MG63 (cell line): ENCODE data around the gene NPBWR2. TPM values are rescaled to one million over a fixed set of nuclear protein-coding genes. Genes with fewer than 3 reads are reported as not detected.

Source experiments
- DNase-seq: peaks from one replicate; pipeline ENCODE4 v3.0.0-alpha.2; 2020
- H3K27me3 ChIP-seq: fragments of 250-450 bp; sonication (Bioruptor Pico); 2 replicates; pipeline ENCODE4 v1.5.1; 2020; ENCODE audit warnings: mild to moderate bottlenecking, moderate library complexity
- H3K36me3 ChIP-seq: fragments of 250-450 bp; sonication (Bioruptor Pico); 2 replicates; pipeline ENCODE4 v1.5.1; 2020; ENCODE audit warnings: mild to moderate bottlenecking, moderate library complexity
- H3K4me3 ChIP-seq: fragments of 250-450 bp; sonication (Bioruptor Pico); 2 replicates; pipeline ENCODE4 v1.5.1; 2020; ENCODE audit warnings: mild to moderate bottlenecking, moderate library complexity
- H3K9me3 ChIP-seq: fragments of 250-450 bp; sonication (Bioruptor Pico); 2 replicates; pipeline ENCODE4 v1.5.1; 2020; ENCODE audit warnings: mild to moderate bottlenecking, moderate library complexity
- total RNA-seq: library from RNA; depleted of rRNA; stranded (reverse); fragments of >200 nt; shearing (Covaris generic); gene quantifications from 2 replicates; pipeline ENCODE4 v1.2.3, GENCODE V29; 2014; ENCODE audit warnings: low replicate concordance; rRNA removed

The NPBWR2 gene
- total RNA-seq, 1 experiment from 2014 or later = not detected

- H3K36me3 ChIP-seq = peaks cover 6% of the 10 kb centered on the region
- DNase-seq = peak; percentile 48
- H3K27me3 ChIP-seq = no peaks in the 10 kb centered on the region
- H3K4me3 ChIP-seq = peak overlapping the region; percentile 93
- H3K9me3 ChIP-seq = no peaks in the 10 kb centered on the region
Measured at GRCh38 chr20:64063389-64064144, 43.8 kb downstream of the NPBWR2 start.

- peak; percentile 99 for DNase-seq
- Histone ChIP-seq H3K9me3 (no peaks in the 10 kb centered on the region), H3K4me3 (peak within 1 kb of the TSS; percentile 93), H3K27me3 (no peaks in the 10 kb centered on the region), H3K36me3 (peaks cover 6% of the 10 kb centered on the region)
Measured at GRCh38 chr20:64062596-64063388, 44.6 kb downstream of the NPBWR2 start, which contains the start of gene TCEA2. Gene TCEA2 (plus strand): TSS chr20:64063198. CDS start chr20:64063313, 115 bp downstream.

- H3K4me3 ChIP-seq = peak overlapping the region; percentile 93
- no peak for DNase-seq
- no peaks in the 10 kb centered on the region for H3K9me3 ChIP-seq
- peaks cover 6% of the 10 kb centered on the region for H3K36me3 ChIP-seq
- no peaks in the 10 kb centered on the region for H3K27me3 ChIP-seq
Measured at GRCh38 chr20:64062276-64062595, 45.1 kb downstream of the NPBWR2 start.

GRCh38 chr20:64058536-64058935, 48.8 kb downstream of the NPBWR2 start:
- no peak for DNase-seq
- Histone ChIP-seq H3K4me3 (no peak overlapping the region), H3K36me3 (no peaks in the 10 kb centered on the region)

GRCh38 chr20:64057628-64058498, 49.5 kb downstream of the NPBWR2 start:
- H3K27me3 ChIP-seq = no peaks in the 10 kb centered on the region
- DNase-seq = peak; percentile 72
- no peak overlapping the region for H3K4me3 ChIP-seq
- no peaks in the 10 kb centered on the region for H3K36me3 ChIP-seq
- H3K9me3 ChIP-seq = no peaks in the 10 kb centered on the region

More at GRCh38 chr20:64058536-64058935, 48.8 kb downstream of the NPBWR2 start:
- Histone ChIP-seq H3K27me3 (no peaks in the 10 kb centered on the region), H3K9me3 (no peaks in the 10 kb centered on the region)

- Histone ChIP-seq H3K27me3 (no peaks in the 10 kb centered on the region), H3K9me3 (no peaks in the 10 kb centered on the region), H3K36me3 (no peaks in the 10 kb centered on the region), H3K4me3 (no peak overlapping the region)
- no peak for DNase-seq
Measured at GRCh38 chr20:64056889-64057627, 50.3 kb downstream of the NPBWR2 start.

- H3K27me3 ChIP-seq = no peaks in the 10 kb centered on the region
- no peaks in the 10 kb centered on the region for H3K36me3 ChIP-seq
- no peak overlapping the region for H3K4me3 ChIP-seq
- no peak for DNase-seq
- no peaks in the 10 kb centered on the region for H3K9me3 ChIP-seq
Measured at GRCh38 chr20:64056639-64056888, 50.8 kb downstream of the NPBWR2 start.

GRCh38 chr20:64055893-64056638, 51.3 kb downstream of the NPBWR2 start:
- H3K4me3 ChIP-seq = no peak overlapping the region
- no peaks in the 10 kb centered on the region for H3K27me3 ChIP-seq
- no peaks in the 10 kb centered on the region for H3K36me3 ChIP-seq
- no peak for DNase-seq
- no peaks in the 10 kb centered on the region for H3K9me3 ChIP-seq

- Histone ChIP-seq H3K27me3 (no peaks in the 10 kb centered on the region), H3K4me3 (no peak overlapping the region), H3K9me3 (no peaks in the 10 kb centered on the region), H3K36me3 (no peaks in the 10 kb centered on the region)
- no peak for DNase-seq
Measured at GRCh38 chr20:64055396-64055892, 51.9 kb downstream of the NPBWR2 start.

GRCh38 chr20:64053841-64054661, 53.3 kb downstream of the NPBWR2 start:
- H3K36me3 ChIP-seq = no peaks in the 10 kb centered on the region
- no peaks in the 10 kb centered on the region for H3K27me3 ChIP-seq
- no peak for DNase-seq
- H3K9me3 ChIP-seq = no peaks in the 10 kb centered on the region
- H3K4me3 ChIP-seq = no peak overlapping the region

Other genes starting within 250 kb of the NPBWR2 start
- not detected in 2 replicates for gene ABHD16B, start 246.1 kb downstream of the NPBWR2 start, total RNA-seq
- 185 and 192 TPM in 2 replicates for gene TPD52L2, start 242.3 kb downstream of the NPBWR2 start, total RNA-seq
- 69.3 and 92.0 TPM in 2 replicates for gene DNAJC5, start 212.4 kb downstream of the NPBWR2 start, total RNA-seq
- gene UCKL1, start 151.1 kb downstream of the NPBWR2 start, total RNA-seq = 17.1 and 35.9 TPM in 2 replicates
- gene ZNF512B, start 137.6 kb downstream of the NPBWR2 start, total RNA-seq = 14.4 and 20.8 TPM in 2 replicates
- 0.07 and 3.9 TPM in 2 replicates for gene SAMD10, start 127.9 kb downstream of the NPBWR2 start, total RNA-seq
- gene PRPF6, start 126.4 kb downstream of the NPBWR2 start, total RNA-seq = 96.5 and 126 TPM in 2 replicates
- 0.95 and 1.3 TPM in 2 replicates for gene C20orf204, start 71.4 kb downstream of the NPBWR2 start, total RNA-seq
- gene SOX18, start 57.9 kb downstream of the NPBWR2 start, total RNA-seq = 0.22 and 0.92 TPM in 2 replicates
- gene TCEA2, start 44.4 kb downstream of the NPBWR2 start, total RNA-seq = 37.8 and 48.0 TPM in 2 replicates
- 20.2 and 40.9 TPM in 2 replicates for gene RGS19, start 28.0 kb downstream of the NPBWR2 start, total RNA-seq
- gene OPRL1, start 27.5 kb downstream of the NPBWR2 start, total RNA-seq = 1.2 and 3.9 TPM in 2 replicates
- gene LKAAEAR1, start 23.2 kb downstream of the NPBWR2 start, total RNA-seq = 5.0 and 9.9 TPM in 2 replicates
- not detected in 2 replicates for gene MYT1, start 56.9 kb upstream of the NPBWR2 start, total RNA-seq
- gene PCMTD2, start 148.2 kb upstream of the NPBWR2 start, total RNA-seq = 42.4 and 79.3 TPM in 2 replicates